ENCODE data around the gene KCNA5.

KCNA5 gene

GRCh38 chr12:5040368-5040767 lies 3.3 kb upstream of the KCNA5 start:
- Histone ChIP-seq H3K4me3 (ENCODE audit: low read depth, low read length) (no peak overlapping the region), H3K27ac (no peak overlapping the region), H3K27me3 (replicated peaks) (peaks cover 30% of the 10 kb centered on the region), H3K36me3 (replicated peaks) (no peaks in the 10 kb centered on the region)
- in situ Hi-C loops (cut with HindIII; ENCODE audit: low pct_ligation_motif_present, low sequenced_read_pairs), result no loop called here
- TF ChIP-seq CTCF (IDR thresholded peaks at IDR 0.05; ENCODE audit: low read depth, low read length, missing control alignments), result no peak
- no peak for DNase-seq

- TF ChIP-seq CTCF (IDR thresholded peaks at IDR 0.05; ENCODE audit: low read depth, low read length, missing control alignments), result no peak
- Histone ChIP-seq H3K36me3 (replicated peaks) (no peaks in the 10 kb centered on the region), H3K4me3 (ENCODE audit: low read depth, low read length) (no peak overlapping the region), H3K27ac (no peak overlapping the region), H3K27me3 (replicated peaks) (peaks cover 54% of the 10 kb centered on the region)
- no peak for DNase-seq
- in situ Hi-C loops (cut with HindIII; ENCODE audit: low pct_ligation_motif_present, low sequenced_read_pairs), result no loop called here
Observed at GRCh38 chr12:5044420-5045295, 979 bp downstream of the KCNA5 start.

- no peak for TF ChIP-seq CTCF (IDR thresholded peaks at IDR 0.05; ENCODE audit: low read depth, low read length, missing control alignments)
- peaks cover 48% of the 10 kb centered on the region for H3K27me3 ChIP-seq (replicated peaks)
Observed at GRCh38 chr12:5047094-5047493, 3.4 kb downstream of the KCNA5 start.

GRCh38 chr12:5047729-5048128 lies 4.0 kb downstream of the KCNA5 start:
- H3K27me3 ChIP-seq (replicated peaks), result peaks cover 47% of the 10 kb centered on the region
- no peaks in the 10 kb centered on the region for H3K36me3 ChIP-seq (replicated peaks)
- in situ Hi-C loops (cut with HindIII; ENCODE audit: low pct_ligation_motif_present, low sequenced_read_pairs), result no loop called here
- no peak overlapping the region for H3K4me3 ChIP-seq (ENCODE audit: low read depth, low read length)
- no peak for TF ChIP-seq CTCF (IDR thresholded peaks at IDR 0.05; ENCODE audit: low read depth, low read length, missing control alignments)
- no peak overlapping the region for H3K27ac ChIP-seq
- DNase-seq, result no peak

More at GRCh38 chr12:5047094-5047493, 3.4 kb downstream of the KCNA5 start:
- Histone ChIP-seq H3K4me3 (ENCODE audit: low read depth, low read length) (no peak overlapping the region), H3K36me3 (replicated peaks) (no peaks in the 10 kb centered on the region), H3K27ac (no peak overlapping the region)
- no peak for DNase-seq
- in situ Hi-C loops (cut with HindIII; ENCODE audit: low pct_ligation_motif_present, low sequenced_read_pairs), result no loop called here

GRCh38 chr12:5050542-5050941 lies 6.9 kb downstream of the KCNA5 start:
- Histone ChIP-seq H3K27me3 (replicated peaks) (peaks cover 23% of the 10 kb centered on the region), H3K36me3 (replicated peaks) (no peaks in the 10 kb centered on the region), H3K27ac (no peak overlapping the region), H3K4me3 (ENCODE audit: low read depth, low read length) (no peak overlapping the region)
- no peak for DNase-seq
- in situ Hi-C loops (cut with HindIII; ENCODE audit: low pct_ligation_motif_present, low sequenced_read_pairs), result no loop called here
- no peak for TF ChIP-seq CTCF (IDR thresholded peaks at IDR 0.05; ENCODE audit: low read depth, low read length, missing control alignments)

Measured in brain microvascular endothelial cell (primary cell).